SW480 (cell line): Measurements from ENCODE around the gene GRAPL.
"Not testable (repeated sequence)": the region's sequence is repeated elsewhere in the genome, so short reads cannot be mapped to it uniquely, and the experiment has no call there.

Experiments
- DNase-seq: peaks from one replicate; pipeline ENCODE4 v3.0.0-alpha.2; 2016; ENCODE audit warnings: low spot score

GRAPL gene

GRCh38 chr17:19136605-19137004 lies 9.2 kb downstream of the GRAPL start:
- DNase-seq = not testable (repeated sequence)

DNA sequence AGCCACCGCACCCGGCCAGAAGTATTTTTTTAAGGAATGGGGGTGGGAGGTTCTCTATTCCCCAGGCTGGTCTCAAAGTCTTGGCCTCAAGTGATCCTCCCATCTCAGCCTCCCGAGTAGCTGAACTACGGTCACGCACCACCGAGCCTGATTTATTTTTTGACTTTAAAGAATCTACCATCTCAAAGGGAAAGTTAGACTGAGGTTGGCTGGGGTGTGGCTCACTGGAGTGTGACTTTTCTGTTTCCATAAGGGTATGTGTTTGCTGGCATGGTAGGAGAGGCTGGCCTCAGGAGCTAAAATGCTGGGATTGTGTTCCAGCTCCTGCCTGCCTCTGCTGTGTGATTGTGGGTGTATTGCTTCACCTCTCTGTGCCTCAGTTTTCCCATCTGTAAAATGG lies 10.6 kb downstream of the GRAPL start:
- not testable (repeated sequence) for DNase-seq

DNA sequence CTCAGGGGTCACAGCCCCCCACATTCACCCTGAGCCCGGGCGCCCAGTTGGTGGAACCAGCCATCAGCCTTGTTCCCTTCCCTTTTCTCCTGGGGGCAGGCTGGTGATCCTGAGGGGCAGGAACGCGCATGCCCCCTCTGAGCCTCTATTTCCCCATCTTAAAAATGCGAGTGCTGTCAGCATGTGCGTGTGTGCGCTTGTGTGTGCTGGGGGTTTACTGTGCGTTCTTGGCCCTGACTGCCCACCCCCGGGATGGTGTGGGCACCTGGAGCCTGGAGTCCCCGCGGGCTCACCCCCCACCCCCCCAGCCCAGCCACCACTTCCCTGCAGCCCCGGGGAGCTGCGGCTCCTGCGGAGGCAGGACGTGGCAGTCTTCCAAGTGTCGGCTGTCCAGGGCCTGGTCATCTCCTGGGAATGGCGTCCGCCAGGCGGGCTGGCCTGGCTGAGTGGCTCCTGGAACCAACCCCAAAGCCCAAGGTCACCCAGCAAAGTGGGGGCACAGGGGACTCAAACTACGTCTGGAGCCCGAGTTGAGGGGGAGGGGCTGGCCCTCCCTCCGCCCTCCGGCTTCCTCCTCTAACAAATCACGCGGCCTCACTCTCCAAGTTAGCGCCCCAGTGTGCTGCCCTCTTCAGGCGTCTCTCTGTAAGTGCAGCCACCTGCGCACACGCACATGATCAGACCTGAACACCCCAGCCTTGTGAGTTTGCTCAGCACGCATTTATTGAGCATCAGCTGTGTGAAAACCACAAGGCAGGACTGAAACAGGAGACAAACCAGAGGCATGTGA lies 14.2 kb downstream of the GRAPL start:
- DNase-seq = not testable (repeated sequence)

DNA sequence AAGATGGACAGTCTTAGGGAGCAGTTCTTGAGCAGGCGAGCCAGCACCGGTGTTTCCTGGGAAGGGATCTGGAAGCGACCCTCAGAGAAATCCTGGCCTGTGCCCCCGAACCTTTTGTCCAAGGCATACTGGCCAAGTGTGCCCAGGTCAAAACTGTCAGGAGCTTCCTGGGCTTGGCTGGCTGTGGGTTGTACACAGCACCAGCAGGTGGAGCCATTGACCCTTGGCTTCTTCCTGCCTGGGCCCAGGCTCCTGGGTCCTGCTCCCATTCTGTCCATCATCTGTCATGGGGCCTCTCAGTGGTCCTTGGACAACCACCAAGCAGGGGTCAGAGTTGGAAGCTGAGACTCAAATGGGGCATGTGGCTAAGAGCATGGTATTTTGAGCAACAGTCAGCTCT lies 15.0 kb downstream of the GRAPL start:
- DNase-seq = not testable (repeated sequence)

DNA sequence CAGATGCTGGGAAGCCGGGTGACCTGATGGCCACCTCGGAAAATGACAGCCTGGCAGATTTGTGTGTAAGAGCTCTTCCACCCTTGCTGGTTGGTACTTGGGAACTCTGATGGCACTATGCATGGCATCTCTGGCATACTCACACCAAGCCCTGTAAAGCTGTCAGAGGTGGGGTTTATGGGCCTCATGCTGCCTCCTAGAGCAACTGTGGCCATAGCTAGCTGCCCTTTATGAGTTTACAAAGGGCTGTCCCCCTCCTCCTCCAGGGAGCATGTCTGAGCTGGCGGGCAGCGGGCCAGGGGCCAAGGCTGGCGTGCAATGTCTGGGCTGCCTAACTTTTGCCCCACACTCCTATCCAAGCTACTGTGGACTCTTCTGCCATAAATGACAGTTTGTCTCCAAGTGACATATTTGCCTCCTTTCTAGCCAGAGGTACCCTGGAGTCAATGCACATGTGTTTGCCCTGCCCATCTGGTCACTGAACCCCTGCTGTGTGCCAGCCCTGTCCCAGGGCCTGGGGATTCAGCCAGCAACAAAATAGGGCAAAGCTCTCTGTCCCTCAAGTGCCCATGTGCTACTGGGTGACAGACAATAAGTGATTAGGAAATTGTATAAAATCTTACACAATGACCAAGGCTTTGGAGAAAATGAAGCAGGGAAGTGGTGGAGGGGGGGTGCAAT lies 15.8 kb downstream of the GRAPL start:
- DNase-seq = not testable (repeated sequence)

DNA sequence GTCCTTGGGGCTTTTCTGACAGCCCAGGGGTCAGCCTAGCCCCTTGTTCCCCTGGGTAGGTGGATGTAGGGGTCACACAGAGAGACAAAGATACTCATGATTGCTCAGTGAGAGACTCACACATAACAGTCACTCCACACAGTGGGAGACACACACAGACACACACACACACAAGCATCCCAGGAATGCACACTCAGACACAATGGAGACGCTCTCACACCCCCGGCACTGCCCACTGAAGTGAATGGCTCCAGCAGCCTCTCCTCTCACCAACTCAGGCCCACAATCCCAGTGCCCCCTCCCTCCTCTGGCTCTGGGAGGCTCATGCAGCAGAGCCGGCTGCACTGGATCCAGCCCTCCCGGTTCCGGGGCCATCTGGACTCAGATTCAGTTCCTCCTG lies 17.0 kb downstream of the GRAPL start:
- DNase-seq = not testable (repeated sequence)

DNA sequence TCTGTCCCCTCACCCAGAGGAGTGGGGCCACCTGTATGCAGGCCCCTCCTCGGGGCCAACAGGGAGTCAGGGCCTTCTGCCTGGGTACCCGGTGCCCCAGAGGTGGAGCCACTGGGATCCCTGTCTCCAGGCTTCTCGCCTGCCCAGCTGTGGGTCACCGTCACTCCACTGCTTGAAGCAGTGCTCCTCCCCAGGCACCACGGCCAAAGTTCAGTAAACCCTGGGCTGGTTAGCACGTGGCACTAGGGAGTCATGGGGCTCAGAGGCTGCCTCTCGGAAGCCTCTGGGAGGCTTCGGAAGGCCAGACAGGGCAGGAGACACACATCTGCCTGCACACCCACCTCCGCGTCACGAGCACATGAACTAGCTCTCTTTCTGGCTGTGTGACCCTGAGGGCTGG lies 18.1 kb downstream of the GRAPL start:
- not testable (repeated sequence) for DNase-seq

DNA sequence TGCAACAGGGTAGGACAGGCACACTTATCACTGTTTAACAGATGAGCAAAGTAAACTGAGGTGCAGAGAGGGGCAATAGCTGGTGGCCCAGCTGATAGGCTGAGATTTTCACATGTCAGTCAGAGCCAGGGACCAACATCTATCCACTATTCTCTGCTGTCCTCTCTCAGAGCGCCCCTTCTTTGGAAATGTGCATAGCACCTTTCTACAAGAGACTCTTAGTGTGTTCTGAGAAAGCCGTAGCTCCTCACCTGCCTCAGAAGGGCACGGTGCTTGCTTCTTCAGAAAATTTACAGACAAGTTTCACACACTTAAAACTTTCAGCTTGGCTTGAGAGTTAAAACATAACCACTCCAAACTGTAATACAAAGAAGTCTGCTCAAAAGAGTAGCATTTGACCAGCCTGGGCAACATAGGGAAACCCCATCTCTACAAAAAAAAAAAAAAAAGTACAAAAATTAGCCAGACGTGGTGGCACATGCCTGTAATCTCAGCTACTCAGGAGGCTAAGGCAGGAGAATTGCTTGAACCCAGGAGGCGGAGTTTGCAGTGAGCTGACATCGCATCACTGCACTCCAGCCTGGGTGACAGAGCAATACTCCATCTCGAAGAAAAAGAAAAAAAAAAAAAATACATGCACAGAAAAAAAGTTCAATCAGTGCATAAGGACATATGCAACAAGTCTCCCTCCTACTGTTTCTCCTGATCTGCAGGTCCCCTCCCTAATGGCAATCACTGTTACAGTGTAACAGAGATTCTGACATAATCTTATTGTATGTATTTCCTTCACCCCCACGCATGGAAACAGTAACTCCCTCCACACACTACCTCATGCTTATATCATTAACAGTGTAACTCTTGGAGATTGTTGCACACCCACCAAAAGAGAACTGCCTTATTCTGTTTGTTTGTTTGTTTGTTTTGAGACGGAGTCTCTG lies 23.6 kb downstream of the GRAPL start:
- DNase-seq = not testable (repeated sequence)

- not testable (repeated sequence) for DNase-seq
Measured at GRCh38 chr17:19157628-19158027, 30.2 kb downstream of the GRAPL start.

- DNase-seq = not testable (repeated sequence)
Measured at GRCh38 chr17:19158478-19158877, 31.1 kb downstream of the GRAPL start.

DNA sequence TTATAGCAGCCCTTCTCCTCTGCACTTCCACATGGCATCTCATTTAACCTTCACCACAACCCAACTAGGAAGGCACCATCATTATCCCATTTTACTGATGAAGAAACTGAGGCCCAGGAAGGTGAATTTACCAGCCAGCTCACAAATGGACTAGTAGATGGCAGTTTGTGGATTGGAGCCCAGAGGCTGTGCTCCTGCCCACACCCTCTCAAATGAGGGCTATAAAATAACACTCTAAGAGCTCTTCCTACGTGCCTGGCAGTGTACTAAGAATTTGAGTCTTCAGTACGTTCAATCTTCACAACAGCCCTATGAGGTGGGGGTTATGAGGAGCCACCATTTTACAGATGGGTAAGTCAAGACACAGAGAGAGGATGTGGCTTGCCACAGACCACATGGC lies 31.5 kb downstream of the GRAPL start:
- DNase-seq = not testable (repeated sequence)

- DNase-seq = not testable (repeated sequence)
Measured at GRCh38 chr17:19161308-19162107, 34.1 kb downstream of the GRAPL start.

DNA sequence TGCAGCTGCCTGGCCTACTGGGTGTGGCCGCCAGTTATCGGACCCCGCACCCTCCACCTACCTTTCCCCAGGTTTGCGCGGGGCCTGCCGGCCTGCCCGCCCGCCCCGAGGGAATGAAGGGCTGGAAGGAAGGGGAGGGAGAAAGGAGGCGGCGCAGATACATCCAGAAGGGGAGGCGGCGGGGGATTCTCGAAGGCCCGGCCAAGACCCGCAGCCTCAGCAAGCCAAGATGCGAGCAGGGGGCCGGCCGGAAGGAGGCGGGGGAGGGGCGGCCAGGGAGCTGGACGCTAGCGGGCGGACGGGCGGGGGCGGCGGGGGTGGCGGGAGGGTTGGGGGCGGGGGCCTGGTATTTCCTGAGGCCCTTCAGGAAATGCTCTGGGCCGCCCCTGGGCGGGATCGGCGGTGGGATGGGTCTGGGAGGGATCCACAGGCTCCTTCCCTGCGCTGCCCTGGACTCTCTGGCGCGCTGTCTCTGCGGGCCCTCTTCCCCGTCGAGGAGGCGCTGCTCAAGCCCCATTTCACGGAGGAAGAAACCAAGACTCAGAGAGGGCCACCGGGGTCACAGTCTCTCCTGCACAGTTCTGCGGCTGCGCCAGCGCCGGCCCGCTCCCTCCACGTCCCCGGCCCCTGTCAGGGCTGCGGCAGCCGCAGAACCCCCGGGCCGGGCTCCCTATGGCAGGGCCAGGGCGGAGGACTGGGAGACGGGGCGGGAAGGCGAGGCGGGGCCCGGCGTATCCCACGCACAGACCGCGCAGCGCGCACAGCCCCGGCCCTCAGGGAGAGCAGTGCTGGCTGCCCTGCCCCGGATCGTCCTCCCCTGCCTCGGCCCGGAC lies 35.2 kb downstream of the GRAPL start:
- DNase-seq = not testable (repeated sequence)

GRCh38 chr17:19174422-19174821 lies 47.0 kb downstream of the GRAPL start:
- DNase-seq = not testable (repeated sequence)

GRCh38 chr17:19175410-19175809 lies 48.0 kb downstream of the GRAPL start:
- not testable (repeated sequence) for DNase-seq

DNA sequence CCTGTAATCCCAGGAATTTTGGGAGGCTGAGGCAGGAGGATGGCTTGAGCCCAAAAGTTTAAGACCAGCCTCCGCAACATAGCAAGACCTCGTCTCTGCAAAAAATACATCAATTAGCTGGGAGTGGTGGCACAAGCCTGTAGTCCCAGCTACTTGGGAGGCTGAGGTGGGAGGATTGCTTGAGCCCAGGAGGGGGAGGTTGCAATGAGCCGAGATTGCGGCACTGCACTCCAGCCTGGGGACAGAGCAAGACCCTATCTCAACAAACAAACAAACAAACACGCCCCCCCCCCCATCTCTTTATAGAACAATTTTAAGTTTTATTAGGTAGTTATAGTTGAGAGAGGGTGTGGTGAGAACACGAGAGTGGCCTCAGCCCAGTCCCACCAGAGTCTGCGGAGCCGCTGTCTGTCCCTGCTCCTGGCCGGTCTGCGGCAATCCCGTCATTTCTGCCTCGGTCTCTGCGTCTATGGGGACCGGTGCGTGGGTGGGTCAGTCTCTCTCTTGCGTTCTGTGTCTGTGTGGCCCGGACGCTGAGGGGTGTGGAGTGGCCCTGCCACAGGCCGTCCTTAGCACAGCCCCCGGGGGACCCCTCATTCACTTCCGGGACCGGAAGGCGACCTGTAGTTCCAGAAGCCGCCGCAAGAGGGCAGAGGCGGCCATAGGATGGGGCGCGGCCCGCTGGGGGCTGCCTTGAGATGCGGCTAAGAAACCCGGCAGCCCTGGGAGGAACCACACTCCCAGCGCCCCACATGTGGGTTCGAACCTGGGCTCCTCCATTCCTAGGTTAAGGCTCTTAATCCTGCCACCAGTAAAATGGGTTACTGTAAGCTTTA lies 53.9 kb downstream of the GRAPL start:
- not testable (repeated sequence) for DNase-seq

DNA sequence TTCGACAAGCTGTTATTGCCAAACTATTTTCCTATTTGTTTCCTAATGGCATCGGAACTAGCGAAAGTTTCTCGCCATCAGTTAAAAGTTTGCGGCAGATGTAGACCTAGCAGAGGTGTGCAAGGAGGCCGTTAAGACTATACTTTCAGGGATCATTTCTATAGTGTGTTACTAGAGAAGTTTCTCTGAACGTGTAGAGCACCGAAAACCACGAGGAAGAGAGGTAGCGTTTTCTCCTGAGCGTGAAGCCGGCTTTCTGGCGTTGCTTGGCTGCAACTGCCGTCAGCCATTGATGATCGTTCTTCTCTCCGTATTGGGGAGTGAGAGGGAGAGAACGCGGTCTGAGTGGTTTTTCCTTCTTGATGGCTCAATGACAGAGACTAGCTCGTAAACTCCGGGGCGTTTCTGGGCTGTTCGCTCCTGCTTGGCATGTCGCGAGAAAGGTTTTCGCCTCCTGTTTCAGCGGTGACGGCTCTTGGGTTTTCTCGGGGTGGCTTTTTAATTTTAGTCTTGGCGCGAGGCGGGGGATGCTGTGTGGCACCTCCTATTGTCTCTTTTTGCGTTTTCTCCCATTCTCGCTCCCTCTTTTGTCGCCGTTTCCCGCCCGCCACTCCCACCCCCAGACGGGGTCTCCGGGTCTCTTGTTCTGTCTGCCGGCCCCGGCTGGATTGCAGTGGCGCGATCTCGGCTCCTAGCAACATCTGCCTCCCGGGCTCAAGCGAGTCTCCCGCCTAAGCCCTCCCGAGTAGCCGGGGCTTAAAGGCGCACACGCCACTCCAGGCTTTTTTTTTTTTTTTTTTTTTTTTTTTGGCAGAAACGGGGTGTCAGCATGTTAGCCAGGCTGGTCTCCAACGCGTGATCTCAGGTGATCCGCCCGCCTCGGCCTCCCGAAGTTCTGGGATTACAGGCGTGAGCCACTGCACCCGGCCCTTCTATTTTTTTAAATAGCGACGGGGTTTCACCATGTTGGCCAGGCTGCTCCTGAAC lies 60.8 kb downstream of the GRAPL start:
- DNase-seq = not testable (repeated sequence)
